GM23338 (cell line): ENCODE results near the gene LNX2. TPM values are rescaled to one million over a fixed set of nuclear protein-coding genes. Genes with fewer than 3 reads are reported as not detected.

Experiments
- ATAC-seq: fragments of 200-7000 bp; cut with Tn5 transposase; 3 replicates; pipeline ENCODE4 v1.9.1; 2020
- DNase-seq: peaks from one replicate; pipeline ENCODE4 v3.0.0-alpha.2; 2015; ENCODE audit warnings: low spot score
- H2AFZ ChIP-seq: fragments of 200-600 bp; sonication (generic); 2 replicates; pipeline ENCODE4 v1.8.0; 2016; ENCODE audit warnings: antibody characterized with exemption, mild to moderate bottlenecking, moderate library complexity
- H3F3A ChIP-seq: fragments of 200-600 bp; sonication (generic); replicated peaks from 2 replicates; pipeline ENCODE4 v1.8.0; 2017; ENCODE audit warnings: antibody characterized with exemption, mixed run types, low read depth
- H3K27ac ChIP-seq: fragments of 200-600 bp; sonication (generic); 2 replicates; pipeline ENCODE4 v1.6.1; 2016; ENCODE audit warnings: low read depth
- H3K27me3 ChIP-seq: fragments of 200-600 bp; sonication (generic); 2 replicates; pipeline ENCODE4 v1.8.0; 2016; ENCODE audit warnings: mild to moderate bottlenecking, mixed run types, moderate library complexity; ENCODE audit not compliant: insufficient read depth
- H3K36me3 ChIP-seq: fragments of 200-600 bp; sonication (generic); 2 replicates; pipeline ENCODE4 v1.8.0; 2016; ENCODE audit warnings: mild to moderate bottlenecking; ENCODE audit not compliant: insufficient read depth
- H3K4me1 ChIP-seq: fragments of 200-600 bp; sonication (generic); 2 replicates; pipeline ENCODE4 v1.8.0; 2016; ENCODE audit warnings: mild to moderate bottlenecking, moderate library complexity; ENCODE audit not compliant: insufficient read depth
- H3K4me2 ChIP-seq: fragments of 200-600 bp; sonication (generic); 2 replicates; pipeline ENCODE4 v1.7.1; 2017; ENCODE audit warnings: mixed run types
- H3K4me3 ChIP-seq: fragments of 200-600 bp; sonication (generic); 2 replicates; pipeline ENCODE4 v1.6.1; 2016; ENCODE audit warnings: mixed run types
- H3K79me2 ChIP-seq: fragments of 200-600 bp; sonication (generic); replicated peaks from 2 replicates; pipeline ENCODE4 v1.8.0; 2017; ENCODE audit warnings: mild to moderate bottlenecking; ENCODE audit not compliant: insufficient read depth
- H3K9me2 ChIP-seq: fragments of 200-600 bp; sonication (generic); 2 replicates; pipeline ENCODE4 v1.8.0; 2017; ENCODE audit not compliant: insufficient read depth
- H4K20me1 ChIP-seq: fragments of 200-600 bp; sonication (generic); replicated peaks from 2 replicates; pipeline ENCODE4 v1.8.0; 2017; ENCODE audit warnings: mild to moderate bottlenecking; ENCODE audit not compliant: insufficient read depth
- H3K27ac Mint-ChIP-seq: 2 replicates; pipeline ENCODE4 v1.8.0; 2020; ENCODE audit warnings: inconsistent platforms, mild to moderate bottlenecking, moderate library complexity, mixed read lengths
- H3K27me3 Mint-ChIP-seq: 3 replicates; pipeline ENCODE4 v1.8.0; 2022; ENCODE audit warnings: low read depth, mild to moderate bottlenecking, moderate library complexity, mixed read lengths, inconsistent platforms; ENCODE audit not compliant: insufficient read depth, poor library complexity
- H3K36me3 Mint-ChIP-seq: 3 replicates; pipeline ENCODE4 v1.8.0; 2021; ENCODE audit warnings: low read depth, mild to moderate bottlenecking, inconsistent platforms, moderate library complexity, mixed read lengths
- H3K4me1 Mint-ChIP-seq: 3 replicates; pipeline ENCODE4 v1.8.0; 2020; ENCODE audit warnings: mild to moderate bottlenecking, inconsistent platforms, mixed read lengths
- H3K4me3 Mint-ChIP-seq: 3 replicates; pipeline ENCODE4 v1.8.0; 2021; ENCODE audit warnings: moderate library complexity, mild to moderate bottlenecking, inconsistent platforms, mixed read lengths
- H3K9me3 Mint-ChIP-seq: 3 replicates; pipeline ENCODE4 v1.8.0; 2020; ENCODE audit warnings: moderate library complexity, mild to moderate bottlenecking, inconsistent platforms, mixed read lengths
- CREB1 ChIP-seq: fragments of 250-450 bp; sonication (Bioruptor Pico); IDR thresholded peaks from 2 replicates; pipeline ENCODE4 v1.5.0; 2020; ENCODE audit warnings: low read depth, mild to moderate bottlenecking, moderate library complexity
- EZH2 ChIP-seq: fragments of 200-600 bp; sonication (generic); IDR thresholded peaks from one replicate; pipeline ENCODE4 v1.8.0; 2017; ENCODE audit warnings: antibody characterized with exemption, mild to moderate bottlenecking, low read depth; ENCODE audit not compliant: unreplicated experiment
- EZH2phosphoT487 ChIP-seq: fragments of 200-600 bp; sonication (generic); IDR thresholded peaks from one replicate; pipeline ENCODE4 v1.8.1; 2018; ENCODE audit warnings: antibody characterized with exemption; ENCODE audit not compliant: unreplicated experiment
- JUNB ChIP-seq: IDR thresholded peaks from one replicate; pipeline ENCODE4 v1.6.1; 2016; ENCODE audit warnings: antibody characterized with exemption; ENCODE audit not compliant: unreplicated experiment
- NANOG ChIP-seq: IDR thresholded peaks from 2 replicates; pipeline ENCODE4 v1.6.1; 2016; ENCODE audit warnings: antibody characterized with exemption, borderline replicate concordance
- POLR2AphosphoS5 ChIP-seq: IDR thresholded peaks from 2 replicates; pipeline ENCODE4 v1.6.1; 2016; ENCODE audit warnings: antibody characterized with exemption, low read depth
- STAT1 ChIP-seq: IDR thresholded peaks from one replicate; pipeline ENCODE4 v1.6.1; 2016; ENCODE audit warnings: antibody characterized with exemption; ENCODE audit not compliant: unreplicated experiment
- ZNF114 ChIP-seq: fragments of 250-450 bp; sonication (Bioruptor Pico); IDR thresholded peaks from 2 replicates; pipeline ENCODE4 v1.5.0; 2020; ENCODE audit warnings: mild to moderate bottlenecking, moderate library complexity
- ZNF331 ChIP-seq: fragments of 250-450 bp; sonication (Bioruptor Pico); IDR thresholded peaks from 2 replicates; pipeline ENCODE4 v1.5.0; 2020; ENCODE audit warnings: low read depth, mild to moderate bottlenecking, moderate library complexity
- polyA plus RNA-seq: library from polyadenylated mRNA; unstranded; fragments of >200 nt; fragmentation: Nextera tagmentation; extraction: Ambion mirVana; gene quantifications from 2 replicates; pipeline ENCODE4 v1.2.1, GENCODE V29; 2016
- total RNA-seq: library from RNA; depleted of rRNA; stranded (reverse); fragments of >200 nt; shearing (Covaris generic); gene quantifications from 2 replicates; pipeline ENCODE4 v1.2.3, GENCODE V29; 2014
- TF ChIP-seq, protein P1 (sequence below): IDR thresholded peaks from one replicate; pipeline ENCODE4 v1.6.1; 2018; ENCODE audit warnings: antibody characterized with exemption; ENCODE audit not compliant: unreplicated experiment
- TF ChIP-seq, protein P2 (sequence below), 2 experiments: fragments of 200-600 bp in 1 of 2; sonication (generic) in 1 of 2; conservative IDR thresholded peaks; 2 replicates each; pipeline versions ENCODE4 v1.5.1 to v1.6.1; 2016 to 2017; ENCODE audit warnings: antibody characterized with exemption in 2 of 2, low read depth in 2 of 2, mild to moderate bottlenecking in 2 of 2, moderate library complexity in 1 of 2
- TF ChIP-seq, protein P3 (sequence below): fragments of 250-450 bp; sonication (Bioruptor Pico); IDR thresholded peaks from 2 replicates; pipeline ENCODE4 v1.5.0; 2020; ENCODE audit warnings: mild to moderate bottlenecking, moderate library complexity
- TF ChIP-seq, protein P4 (sequence below): IDR thresholded peaks from 2 replicates; pipeline ENCODE4 v1.6.1; 2016; ENCODE audit warnings: antibody characterized with exemption

LNX2 gene
- total and polyA plus RNA-seq, 2 experiments from 2014 or later, result 3.7 to 18.0 TPM

DNA sequence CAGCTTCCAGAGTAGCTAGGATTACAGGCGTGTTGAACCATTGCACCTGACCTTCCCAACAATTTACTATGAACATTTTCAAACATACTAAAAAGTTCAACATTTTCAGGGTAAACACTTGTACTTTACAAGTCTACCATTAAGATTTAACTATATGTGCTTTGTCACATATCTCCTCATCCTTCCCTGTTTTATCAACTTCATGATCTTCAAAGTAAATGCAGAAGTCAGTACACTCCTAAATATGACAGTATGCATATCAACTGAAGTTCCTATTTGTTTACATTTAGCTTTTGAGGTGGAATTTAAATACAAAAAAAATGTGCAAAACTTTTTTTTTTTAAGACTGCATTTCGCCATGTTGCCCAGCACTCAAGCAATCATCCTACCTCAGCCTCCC is 18.5 kb downstream of the LNX2 start:
- H3K27ac Mint-ChIP-seq, result no peak overlapping the region
- H3K4me1 Mint-ChIP-seq, result peaks cover 30% of the 10 kb centered on the region
- H3K4me2 ChIP-seq, result no peak overlapping the region
- peaks cover 95% of the 10 kb centered on the region for H3K79me2 ChIP-seq
- peaks cover 27% of the 10 kb centered on the region for H3K4me1 ChIP-seq
- H3K9me2 ChIP-seq, result no peaks in the 10 kb centered on the region
- no peak for ATAC-seq
- no peaks in the 10 kb centered on the region for H3K36me3 Mint-ChIP-seq
- H3K9me3 Mint-ChIP-seq, result no peaks in the 10 kb centered on the region
- H3K4me3 ChIP-seq, result no peak overlapping the region
- TF ChIP-seq, protein P1, sequence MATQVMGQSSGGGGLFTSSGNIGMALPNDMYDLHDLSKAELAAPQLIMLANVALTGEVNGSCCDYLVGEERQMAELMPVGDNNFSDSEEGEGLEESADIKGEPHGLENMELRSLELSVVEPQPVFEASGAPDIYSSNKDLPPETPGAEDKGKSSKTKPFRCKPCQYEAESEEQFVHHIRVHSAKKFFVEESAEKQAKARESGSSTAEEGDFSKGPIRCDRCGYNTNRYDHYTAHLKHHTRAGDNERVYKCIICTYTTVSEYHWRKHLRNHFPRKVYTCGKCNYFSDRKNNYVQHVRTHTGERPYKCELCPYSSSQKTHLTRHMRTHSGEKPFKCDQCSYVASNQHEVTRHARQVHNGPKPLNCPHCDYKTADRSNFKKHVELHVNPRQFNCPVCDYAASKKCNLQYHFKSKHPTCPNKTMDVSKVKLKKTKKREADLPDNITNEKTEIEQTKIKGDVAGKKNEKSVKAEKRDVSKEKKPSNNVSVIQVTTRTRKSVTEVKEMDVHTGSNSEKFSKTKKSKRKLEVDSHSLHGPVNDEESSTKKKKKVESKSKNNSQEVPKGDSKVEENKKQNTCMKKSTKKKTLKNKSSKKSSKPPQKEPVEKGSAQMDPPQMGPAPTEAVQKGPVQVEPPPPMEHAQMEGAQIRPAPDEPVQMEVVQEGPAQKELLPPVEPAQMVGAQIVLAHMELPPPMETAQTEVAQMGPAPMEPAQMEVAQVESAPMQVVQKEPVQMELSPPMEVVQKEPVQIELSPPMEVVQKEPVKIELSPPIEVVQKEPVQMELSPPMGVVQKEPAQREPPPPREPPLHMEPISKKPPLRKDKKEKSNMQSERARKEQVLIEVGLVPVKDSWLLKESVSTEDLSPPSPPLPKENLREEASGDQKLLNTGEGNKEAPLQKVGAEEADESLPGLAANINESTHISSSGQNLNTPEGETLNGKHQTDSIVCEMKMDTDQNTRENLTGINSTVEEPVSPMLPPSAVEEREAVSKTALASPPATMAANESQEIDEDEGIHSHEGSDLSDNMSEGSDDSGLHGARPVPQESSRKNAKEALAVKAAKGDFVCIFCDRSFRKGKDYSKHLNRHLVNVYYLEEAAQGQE, result no peak
- TF ChIP-seq POLR2AphosphoS5 (no peak), CREB1 (CRISPR knock-in tag) (no peak), ZNF114 (CRISPR knock-in tag) (no peak), ZNF331 (CRISPR knock-in tag) (no peak), EZH2phosphoT487 (no peak), STAT1 (no peak), EZH2 (no peak), NANOG (no peak), JUNB (no peak)
- TF ChIP-seq, protein P2, sequence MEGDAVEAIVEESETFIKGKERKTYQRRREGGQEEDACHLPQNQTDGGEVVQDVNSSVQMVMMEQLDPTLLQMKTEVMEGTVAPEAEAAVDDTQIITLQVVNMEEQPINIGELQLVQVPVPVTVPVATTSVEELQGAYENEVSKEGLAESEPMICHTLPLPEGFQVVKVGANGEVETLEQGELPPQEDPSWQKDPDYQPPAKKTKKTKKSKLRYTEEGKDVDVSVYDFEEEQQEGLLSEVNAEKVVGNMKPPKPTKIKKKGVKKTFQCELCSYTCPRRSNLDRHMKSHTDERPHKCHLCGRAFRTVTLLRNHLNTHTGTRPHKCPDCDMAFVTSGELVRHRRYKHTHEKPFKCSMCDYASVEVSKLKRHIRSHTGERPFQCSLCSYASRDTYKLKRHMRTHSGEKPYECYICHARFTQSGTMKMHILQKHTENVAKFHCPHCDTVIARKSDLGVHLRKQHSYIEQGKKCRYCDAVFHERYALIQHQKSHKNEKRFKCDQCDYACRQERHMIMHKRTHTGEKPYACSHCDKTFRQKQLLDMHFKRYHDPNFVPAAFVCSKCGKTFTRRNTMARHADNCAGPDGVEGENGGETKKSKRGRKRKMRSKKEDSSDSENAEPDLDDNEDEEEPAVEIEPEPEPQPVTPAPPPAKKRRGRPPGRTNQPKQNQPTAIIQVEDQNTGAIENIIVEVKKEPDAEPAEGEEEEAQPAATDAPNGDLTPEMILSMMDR (conservative IDR thresholded peaks at IDR 0.05; ENCODE audit: low read depth in 2 of 2), result no peak
- TF ChIP-seq, protein P3, sequence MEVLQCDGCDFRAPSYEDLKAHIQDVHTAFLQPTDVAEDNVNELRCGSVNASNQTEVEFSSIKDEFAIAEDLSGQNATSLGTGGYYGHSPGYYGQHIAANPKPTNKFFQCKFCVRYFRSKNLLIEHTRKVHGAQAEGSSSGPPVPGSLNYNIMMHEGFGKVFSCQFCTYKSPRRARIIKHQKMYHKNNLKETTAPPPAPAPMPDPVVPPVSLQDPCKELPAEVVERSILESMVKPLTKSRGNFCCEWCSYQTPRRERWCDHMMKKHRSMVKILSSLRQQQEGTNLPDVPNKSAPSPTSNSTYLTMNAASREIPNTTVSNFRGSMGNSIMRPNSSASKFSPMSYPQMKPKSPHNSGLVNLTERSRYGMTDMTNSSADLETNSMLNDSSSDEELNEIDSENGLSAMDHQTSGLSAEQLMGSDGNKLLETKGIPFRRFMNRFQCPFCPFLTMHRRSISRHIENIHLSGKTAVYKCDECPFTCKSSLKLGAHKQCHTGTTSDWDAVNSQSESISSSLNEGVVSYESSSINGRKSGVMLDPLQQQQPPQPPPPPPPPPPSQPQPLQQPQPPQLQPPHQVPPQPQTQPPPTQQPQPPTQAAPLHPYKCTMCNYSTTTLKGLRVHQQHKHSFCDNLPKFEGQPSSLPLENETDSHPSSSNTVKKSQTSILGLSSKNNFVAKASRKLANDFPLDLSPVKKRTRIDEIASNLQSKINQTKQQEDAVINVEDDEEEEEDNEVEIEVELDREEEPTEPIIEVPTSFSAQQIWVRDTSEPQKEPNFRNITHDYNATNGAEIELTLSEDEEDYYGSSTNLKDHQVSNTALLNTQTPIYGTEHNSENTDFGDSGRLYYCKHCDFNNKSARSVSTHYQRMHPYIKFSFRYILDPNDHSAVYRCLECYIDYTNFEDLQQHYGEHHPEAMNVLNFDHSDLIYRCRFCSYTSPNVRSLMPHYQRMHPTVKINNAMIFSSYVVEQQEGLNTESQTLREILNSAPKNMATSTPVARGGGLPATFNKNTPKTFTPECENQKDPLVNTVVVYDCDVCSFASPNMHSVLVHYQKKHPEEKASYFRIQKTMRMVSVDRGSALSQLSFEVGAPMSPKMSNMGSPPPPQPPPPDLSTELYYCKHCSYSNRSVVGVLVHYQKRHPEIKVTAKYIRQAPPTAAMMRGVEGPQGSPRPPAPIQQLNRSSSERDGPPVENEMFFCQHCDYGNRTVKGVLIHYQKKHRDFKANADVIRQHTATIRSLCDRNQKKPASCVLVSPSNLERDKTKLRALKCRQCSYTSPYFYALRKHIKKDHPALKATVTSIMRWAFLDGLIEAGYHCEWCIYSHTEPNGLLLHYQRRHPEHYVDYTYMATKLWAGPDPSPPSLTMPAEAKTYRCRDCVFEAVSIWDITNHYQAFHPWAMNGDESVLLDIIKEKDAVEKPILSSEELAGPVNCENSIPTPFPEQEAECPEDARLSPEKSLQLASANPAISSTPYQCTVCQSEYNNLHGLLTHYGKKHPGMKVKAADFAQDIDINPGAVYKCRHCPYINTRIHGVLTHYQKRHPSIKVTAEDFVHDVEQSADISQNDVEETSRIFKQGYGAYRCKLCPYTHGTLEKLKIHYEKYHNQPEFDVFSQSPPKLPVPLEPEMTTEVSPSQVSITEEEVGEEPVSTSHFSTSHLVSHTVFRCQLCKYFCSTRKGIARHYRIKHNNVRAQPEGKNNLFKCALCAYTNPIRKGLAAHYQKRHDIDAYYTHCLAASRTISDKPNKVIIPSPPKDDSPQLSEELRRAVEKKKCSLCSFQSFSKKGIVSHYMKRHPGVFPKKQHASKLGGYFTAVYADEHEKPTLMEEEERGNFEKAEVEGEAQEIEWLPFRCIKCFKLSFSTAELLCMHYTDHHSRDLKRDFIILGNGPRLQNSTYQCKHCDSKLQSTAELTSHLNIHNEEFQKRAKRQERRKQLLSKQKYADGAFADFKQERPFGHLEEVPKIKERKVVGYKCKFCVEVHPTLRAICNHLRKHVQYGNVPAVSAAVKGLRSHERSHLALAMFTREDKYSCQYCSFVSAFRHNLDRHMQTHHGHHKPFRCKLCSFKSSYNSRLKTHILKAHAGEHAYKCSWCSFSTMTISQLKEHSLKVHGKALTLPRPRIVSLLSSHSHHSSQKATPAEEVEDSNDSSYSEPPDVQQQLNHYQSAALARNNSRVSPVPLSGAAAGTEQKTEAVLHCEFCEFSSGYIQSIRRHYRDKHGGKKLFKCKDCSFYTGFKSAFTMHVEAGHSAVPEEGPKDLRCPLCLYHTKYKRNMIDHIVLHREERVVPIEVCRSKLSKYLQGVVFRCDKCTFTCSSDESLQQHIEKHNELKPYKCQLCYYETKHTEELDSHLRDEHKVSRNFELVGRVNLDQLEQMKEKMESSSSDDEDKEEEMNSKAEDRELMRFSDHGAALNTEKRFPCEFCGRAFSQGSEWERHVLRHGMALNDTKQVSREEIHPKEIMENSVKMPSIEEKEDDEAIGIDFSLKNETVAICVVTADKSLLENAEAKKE, result no peak
- TF ChIP-seq, protein P4, sequence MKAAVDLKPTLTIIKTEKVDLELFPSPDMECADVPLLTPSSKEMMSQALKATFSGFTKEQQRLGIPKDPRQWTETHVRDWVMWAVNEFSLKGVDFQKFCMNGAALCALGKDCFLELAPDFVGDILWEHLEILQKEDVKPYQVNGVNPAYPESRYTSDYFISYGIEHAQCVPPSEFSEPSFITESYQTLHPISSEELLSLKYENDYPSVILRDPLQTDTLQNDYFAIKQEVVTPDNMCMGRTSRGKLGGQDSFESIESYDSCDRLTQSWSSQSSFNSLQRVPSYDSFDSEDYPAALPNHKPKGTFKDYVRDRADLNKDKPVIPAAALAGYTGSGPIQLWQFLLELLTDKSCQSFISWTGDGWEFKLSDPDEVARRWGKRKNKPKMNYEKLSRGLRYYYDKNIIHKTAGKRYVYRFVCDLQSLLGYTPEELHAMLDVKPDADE, result no peak
- no peaks in the 10 kb centered on the region for H3K36me3 ChIP-seq
- no peak overlapping the region for H2AFZ ChIP-seq
- H3F3A ChIP-seq, result no peaks in the 10 kb centered on the region
- peaks cover 20% of the 10 kb centered on the region for H4K20me1 ChIP-seq
- H3K27me3 ChIP-seq, result no peaks in the 10 kb centered on the region
- no peak overlapping the region for H3K4me3 Mint-ChIP-seq
- no peak for DNase-seq
- no peaks in the 10 kb centered on the region for H3K27me3 Mint-ChIP-seq
- H3K27ac ChIP-seq, result no peak overlapping the region
